Suprapubic skin (tissue), 4 donors: Measurements from ENCODE around the gene TMEM131L.

Experiments
- CTCF ChIP-seq, 2 donors: fragments of 200-600 bp in 1 of 2; fragments of 450-650 bp in 1 of 2; sonication (generic) in 1 of 2; IDR thresholded peaks; one replicate each; pipeline ENCODE4 v1.5.1; 2016 to 2019; ENCODE audit warnings: antibody characterized with exemption in 2 of 2, mild to moderate bottlenecking in 1 of 2, moderate library complexity in 1 of 2
- EP300 ChIP-seq: sonication (generic); formaldehyde crosslinking; IDR thresholded peaks from one replicate; pipeline ENCODE4 v1.6.1; 2017; ENCODE audit warnings: antibody characterized with exemption
- POLR2A ChIP-seq, 2 donors: fragments of 450-650 bp; IDR thresholded peaks; one replicate each; pipeline ENCODE4 v1.6.1; 2017; ENCODE audit warnings: antibody characterized with exemption in 2 of 2, mild to moderate bottlenecking in 2 of 2, moderate library complexity in 2 of 2
- POLR2AphosphoS5 ChIP-seq, 3 donors: sonication (generic); formaldehyde crosslinking; IDR thresholded peaks; one replicate each; pipeline ENCODE4 v1.6.1; 2017; ENCODE audit warnings: antibody characterized with exemption in 3 of 3

- TF ChIP-seq POLR2A (IDR thresholded peaks at IDR 0.05): no peak
- no peak for TF ChIP-seq CTCF (IDR thresholded peaks at IDR 0.05)
- no peak for TF ChIP-seq EP300
- no peak for TF ChIP-seq POLR2AphosphoS5 (IDR thresholded peaks at IDR 0.05)
Measured at GRCh38 chr4:153511104-153511503, 44.9 kb downstream of the TMEM131L start.
